Fibroblast of pulmonary artery (primary cell): ENCODE results near the gene WNK2.

ENCODE experiments used
- DNase-seq: peaks from one replicate; pipeline ENCODE4 v3.0.0-alpha.2; 2010; ENCODE audit warnings: low read depth
- H3K4me3 ChIP-seq: replicated peaks from 2 replicates; pipeline ENCODE4 v1.5.1; 2011; ENCODE audit warnings: low read depth, mild to moderate bottlenecking, control low read depth, low read length, moderate library complexity
- CTCF ChIP-seq: IDR thresholded peaks from 2 replicates; pipeline ENCODE4 v1.5.1; 2011; ENCODE audit warnings: mild to moderate bottlenecking, control low read depth, low read length, inconsistent platforms; ENCODE audit errors: missing control alignments

WNK2 gene

GRCh38 chr9:93297659-93298497 lies 113.9 kb downstream of the WNK2 start:
- TF ChIP-seq CTCF, result no peak
- DNase-seq, result no peak
- no peak overlapping the region for H3K4me3 ChIP-seq

- H3K4me3 ChIP-seq, result no peak overlapping the region
- TF ChIP-seq CTCF, result no peak
- no peak for DNase-seq
Observed at GRCh38 chr9:93298498-93299417, 114.8 kb downstream of the WNK2 start.

- TF ChIP-seq CTCF, result no peak
- no peak overlapping the region for H3K4me3 ChIP-seq
- DNase-seq, result no peak
Observed at GRCh38 chr9:93299418-93300174, 115.7 kb downstream of the WNK2 start.

- no peak for TF ChIP-seq CTCF
- no peak for DNase-seq
- H3K4me3 ChIP-seq, result no peak overlapping the region
Observed at GRCh38 chr9:93300175-93300572, 116.2 kb downstream of the WNK2 start.

- H3K4me3 ChIP-seq, result no peak overlapping the region
- TF ChIP-seq CTCF, result no peak
- no peak for DNase-seq
Observed at GRCh38 chr9:93300585-93301081, 116.7 kb downstream of the WNK2 start.

- no peak for TF ChIP-seq CTCF
- no peak for DNase-seq
Observed at GRCh38 chr9:93301291-93301811, 117.4 kb downstream of the WNK2 start.

More at GRCh38 chr9:93301291-93301811, 117.4 kb downstream of the WNK2 start:
- H3K4me3 ChIP-seq, result no peak overlapping the region
